Ammon's horn (tissue), 1 donor: ENCODE measurements around the gene MDK.
A peak's percentile ranks its signal among the peaks of the same experiment; 100 is the strongest.

Experiments
- DNase-seq: peaks from one replicate; pipeline ENCODE4 v3.0.0-alpha.2; 2016; ENCODE audit warnings: low spot score

Gene MDK, protein sequence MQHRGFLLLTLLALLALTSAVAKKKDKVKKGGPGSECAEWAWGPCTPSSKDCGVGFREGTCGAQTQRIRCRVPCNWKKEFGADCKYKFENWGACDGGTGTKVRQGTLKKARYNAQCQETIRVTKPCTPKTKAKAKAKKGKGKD

DNA sequence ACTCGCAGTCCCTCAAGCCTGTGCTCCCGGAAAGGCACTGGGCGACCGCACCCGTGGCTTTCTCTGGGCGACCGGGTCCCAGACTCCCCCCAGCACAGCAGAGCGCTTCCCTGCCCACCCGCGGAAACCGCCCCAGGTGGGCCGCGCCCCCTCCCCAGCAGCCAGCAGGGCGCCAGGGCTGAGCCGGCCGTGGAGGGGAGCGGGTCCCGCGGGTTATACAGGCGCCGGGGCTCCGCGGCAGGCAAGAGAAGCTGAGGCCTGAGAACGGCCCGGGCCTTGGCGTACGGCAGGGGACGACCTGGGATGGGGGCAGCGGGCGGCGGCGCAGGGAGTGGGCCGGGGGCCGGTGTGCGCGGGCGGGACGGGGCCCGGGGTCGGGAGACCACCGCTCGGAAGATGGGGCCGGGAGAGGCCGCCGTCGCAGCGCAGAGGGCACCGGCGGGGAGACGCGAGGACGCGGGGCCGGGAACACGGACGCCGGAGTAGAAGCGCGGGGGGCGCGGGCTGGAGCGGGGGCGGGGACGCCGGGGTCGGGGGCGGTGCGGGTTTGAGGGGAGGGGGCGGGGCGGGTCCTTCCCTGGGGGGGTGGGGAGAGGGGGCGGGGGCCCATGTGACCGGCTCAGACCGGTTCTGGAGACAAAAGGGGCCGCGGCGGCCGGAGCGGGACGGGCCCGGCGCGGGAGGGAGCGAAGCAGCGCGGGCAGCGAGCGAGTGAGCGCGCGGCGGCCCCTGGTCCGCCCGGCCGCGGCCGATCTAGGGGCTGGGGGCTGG, at the start of gene MDK:
Gene MDK (plus strand): TSS at position 622 of the 771 bp plus-strand sequence. CDS start 389 bp downstream, outside the sequence.
- no peak for DNase-seq

DNA sequence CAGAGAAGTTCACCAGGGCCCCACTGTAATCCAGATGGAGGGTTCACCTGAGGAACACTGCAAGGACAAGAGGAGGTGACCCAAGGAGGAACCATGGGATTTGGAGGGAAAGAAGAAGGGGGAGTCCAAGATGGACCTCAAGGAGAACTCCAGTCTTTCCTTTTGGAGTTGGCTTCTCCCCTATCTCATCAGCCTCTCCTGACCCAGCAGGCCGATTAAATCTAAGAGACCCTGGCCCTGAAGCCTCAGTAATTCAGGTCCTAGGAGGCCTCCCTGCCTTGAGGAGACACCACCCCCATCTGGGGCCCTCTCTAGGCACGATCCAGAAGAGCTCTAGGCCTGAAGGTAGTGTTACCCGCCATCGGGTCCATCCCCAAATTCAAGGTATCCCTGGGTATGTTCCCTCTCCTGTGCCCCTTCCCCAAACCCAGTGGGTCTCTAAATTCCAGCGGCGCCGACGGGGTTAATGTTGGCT, 49.3 kb upstream of the MDK start:
- DNase-seq, result no peak

DNA sequence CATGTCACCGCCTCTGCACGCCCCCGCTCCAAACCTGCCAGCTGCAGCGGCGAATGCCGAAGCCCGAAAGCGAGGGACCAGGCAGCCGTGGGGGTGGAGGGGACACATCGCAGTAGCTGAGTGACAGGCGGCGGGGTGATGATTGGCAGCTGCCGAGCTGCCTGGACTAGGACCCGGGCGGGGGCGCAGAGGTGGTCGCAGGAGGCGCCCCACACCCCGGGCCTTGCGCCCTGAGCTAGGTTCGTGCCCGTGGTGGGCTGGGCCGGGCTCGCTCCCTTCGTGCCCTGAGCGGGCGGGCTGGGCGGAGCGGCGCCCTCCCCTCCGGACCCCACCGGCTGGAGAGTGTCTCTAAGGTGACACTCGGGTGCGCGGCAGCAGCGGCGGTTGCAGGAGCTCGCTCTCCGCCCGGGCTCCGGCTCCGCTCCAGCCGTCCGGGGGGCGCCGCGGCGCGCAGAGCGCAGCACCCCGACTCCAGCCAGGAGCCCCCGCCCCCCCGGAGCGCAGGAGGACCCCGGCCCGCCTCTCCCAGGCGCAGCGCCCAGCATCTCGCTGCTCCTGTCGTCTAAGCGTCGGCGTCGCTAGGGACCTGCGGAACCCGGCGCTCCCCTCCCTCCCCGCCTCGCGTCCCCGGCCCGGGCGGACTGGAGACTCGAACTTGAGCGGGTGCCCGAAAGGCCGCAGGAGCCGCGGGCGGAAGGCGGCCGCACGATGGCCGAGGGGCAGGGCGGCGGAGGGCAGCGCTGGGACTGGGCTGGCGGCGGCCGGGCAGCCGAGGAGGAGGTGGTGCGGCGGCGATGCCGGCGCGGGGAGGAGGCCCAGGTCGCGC, 48.7 kb upstream of the MDK start:
- DNase-seq, result no peak

DNA sequence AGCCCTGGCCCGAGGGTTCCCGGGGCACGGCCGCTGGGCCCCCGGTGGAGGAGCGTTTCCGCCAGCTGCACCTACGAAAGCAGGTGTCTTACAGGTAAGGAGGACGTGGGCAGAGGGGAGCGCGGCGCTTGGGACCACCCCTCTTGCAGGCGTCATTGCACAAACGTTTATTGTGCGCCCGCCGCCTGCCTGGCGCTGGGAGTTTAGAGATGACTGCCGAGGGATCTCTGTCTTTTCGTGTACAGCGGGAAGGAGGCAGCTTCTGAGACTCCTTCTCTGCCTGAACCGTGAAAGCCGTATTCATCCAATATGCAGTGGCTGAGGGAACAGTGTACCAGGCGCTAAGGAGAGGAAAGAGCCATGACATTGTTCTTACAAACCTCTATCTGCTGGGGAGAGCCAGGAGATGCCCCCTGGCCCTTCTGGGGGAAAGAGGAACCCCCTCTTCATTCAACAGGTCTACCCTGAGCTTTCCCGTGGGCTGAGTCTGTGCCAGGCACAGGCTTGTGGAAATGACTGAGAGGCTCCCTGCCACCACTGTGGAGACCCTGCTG, 48.0 kb upstream of the MDK start:
- DNase-seq, result no peak

DNA sequence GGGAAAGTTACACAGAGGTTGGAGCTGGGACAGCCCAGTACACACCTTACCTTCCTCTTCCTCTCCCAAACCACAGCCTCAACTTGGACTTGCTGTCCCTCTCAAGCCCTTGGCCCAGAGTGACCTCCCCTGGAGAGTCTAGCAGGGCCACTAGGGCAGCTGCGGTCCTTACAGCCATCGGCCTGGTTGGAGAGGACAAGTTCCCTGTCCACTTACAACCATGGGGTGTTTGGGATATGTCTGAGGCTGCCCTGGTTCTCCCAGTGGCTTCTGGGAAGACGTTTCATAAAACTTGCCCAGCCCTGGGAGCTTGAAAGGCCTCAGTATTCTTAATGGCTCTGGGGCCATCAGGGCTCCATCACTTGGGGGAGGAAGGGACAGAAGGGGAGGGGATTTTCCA, 47.3 kb upstream of the MDK start:
- DNase-seq, result no peak

DNA sequence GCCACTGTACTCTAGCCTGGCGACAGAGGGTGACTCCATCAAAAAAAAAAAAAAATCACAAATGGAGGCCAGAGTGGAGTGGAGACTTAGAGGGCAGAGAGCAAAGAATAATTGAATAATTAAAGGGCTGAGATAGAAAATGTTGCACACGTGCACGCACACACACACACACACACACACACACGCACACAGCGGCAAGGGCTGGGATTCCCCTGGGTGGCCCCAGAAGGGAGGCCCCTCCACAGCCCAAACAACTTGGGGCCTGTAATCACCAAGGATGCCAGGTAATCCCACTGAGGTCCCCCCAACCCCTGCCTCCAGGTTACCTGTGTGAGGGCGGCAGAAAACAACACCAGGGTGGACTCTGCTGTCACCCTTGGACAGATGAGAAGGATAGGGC, 46.2 kb upstream of the MDK start:
- DNase-seq, result no peak

DNA sequence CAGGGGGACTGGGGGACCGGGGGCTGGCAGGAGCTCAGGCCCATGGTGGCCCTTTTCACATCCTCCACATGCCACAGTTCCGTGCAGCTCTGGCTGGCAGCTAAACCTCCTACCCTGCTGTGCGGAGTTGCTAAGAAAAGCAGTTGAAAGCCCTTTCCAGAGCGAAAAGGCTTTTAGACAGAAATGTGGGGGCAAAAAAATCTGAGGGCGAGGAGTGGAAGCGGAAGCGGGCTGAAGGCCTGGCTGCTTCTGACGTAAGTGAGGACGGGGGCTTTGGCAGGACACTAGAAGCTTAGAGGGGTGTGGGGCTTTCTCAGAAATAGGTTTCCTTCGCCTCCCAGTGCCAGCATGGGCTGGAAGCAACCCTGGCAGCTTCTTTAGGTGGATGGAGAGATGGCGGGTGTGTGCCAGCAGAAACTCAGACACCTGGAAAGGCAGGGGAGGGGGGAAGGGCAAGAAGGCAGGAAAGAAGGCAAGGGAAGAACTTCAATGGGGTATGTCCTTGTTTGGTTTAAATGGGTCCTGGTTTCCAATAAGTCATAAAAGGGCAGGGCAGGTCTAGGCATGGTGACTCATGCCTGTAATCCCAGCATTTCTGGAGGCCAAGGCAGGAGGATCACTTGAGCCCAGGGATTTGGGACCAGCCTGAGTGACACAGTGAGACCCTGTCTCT, 45.4 kb upstream of the MDK start:
- DNase-seq, result no peak

DNA sequence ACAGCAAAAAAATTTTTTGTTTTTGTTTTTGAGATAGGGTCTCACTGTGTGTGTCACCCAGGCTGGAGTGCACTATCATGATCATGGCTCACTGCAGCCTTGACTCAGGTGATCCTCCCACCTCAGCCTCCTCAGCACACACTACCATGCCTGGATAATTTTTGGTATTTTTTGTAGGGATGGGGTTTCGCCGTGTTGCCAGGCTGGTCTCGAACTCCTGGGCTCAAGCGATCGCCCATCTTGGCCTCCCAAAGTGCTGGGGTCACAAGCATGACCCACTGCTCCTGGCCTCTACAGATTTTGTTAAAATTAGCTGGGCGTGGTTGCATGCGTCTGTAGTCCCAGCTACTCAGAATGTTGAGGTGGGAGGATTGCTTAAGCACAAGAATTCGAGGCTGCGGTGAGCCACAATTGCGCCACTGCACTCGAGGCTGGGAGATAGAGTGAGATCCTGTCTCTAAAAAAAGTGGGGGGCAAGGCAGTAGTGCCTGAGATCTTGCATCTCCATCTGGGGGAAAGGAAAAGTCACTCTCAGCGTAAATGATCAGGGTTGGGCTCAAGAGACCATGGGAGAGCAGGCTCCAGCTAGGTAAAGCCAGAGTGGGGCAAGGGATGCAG, 44.8 kb upstream of the MDK start:
- DNase-seq, result no peak

DNA sequence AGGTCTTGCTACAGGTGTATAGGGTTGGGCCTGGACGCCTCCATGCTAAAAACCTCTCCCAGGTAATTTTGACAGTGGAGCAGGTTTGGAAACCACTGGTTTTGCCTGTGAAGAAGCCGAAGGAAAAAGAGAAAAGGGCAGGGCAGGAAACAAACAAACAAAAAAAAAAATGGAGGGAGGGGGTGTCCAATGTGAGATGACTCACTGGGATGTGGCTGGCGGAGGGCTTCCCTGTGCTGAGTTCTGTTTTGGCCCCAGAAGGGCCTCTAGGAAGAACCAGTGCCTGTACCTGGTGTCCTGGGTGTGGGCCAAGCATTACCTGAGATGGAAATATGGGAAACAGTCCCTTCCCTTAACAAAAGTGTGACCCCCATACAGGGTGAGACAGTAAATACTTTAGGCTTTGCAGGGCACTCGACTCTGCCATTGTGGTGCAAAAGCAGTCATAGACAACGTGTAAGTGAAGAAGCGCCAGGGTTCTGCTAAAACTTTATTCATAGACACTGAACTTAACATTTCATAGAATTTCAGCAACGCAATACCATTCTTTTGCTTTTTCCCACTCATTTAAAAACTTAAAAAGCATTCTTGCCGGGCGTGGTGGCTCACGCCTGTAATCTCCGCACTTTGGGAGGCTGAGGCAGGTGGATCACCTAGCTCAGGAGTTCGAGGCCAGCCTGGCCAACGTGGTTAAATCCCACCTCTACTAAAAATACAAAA, 43.7 kb upstream of the MDK start:
- no peak for DNase-seq

DNA sequence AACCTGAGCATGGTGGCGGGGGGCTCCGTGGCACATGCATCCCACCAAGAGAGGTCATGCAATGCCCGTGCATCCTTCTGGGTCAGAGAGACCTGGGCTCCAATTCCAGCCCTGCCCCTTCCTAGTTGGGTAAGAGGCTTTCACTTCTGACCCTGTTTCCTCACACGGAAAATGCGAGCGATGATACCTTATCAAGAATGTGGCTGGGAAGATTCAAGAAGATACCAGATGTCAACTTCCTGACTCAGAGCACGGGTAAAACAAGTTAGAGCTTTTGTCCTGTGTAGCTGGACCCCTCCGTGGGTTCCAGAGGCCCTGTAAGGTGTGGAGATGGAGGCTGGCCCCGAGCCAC, 42.9 kb upstream of the MDK start:
- no peak for DNase-seq

DNA sequence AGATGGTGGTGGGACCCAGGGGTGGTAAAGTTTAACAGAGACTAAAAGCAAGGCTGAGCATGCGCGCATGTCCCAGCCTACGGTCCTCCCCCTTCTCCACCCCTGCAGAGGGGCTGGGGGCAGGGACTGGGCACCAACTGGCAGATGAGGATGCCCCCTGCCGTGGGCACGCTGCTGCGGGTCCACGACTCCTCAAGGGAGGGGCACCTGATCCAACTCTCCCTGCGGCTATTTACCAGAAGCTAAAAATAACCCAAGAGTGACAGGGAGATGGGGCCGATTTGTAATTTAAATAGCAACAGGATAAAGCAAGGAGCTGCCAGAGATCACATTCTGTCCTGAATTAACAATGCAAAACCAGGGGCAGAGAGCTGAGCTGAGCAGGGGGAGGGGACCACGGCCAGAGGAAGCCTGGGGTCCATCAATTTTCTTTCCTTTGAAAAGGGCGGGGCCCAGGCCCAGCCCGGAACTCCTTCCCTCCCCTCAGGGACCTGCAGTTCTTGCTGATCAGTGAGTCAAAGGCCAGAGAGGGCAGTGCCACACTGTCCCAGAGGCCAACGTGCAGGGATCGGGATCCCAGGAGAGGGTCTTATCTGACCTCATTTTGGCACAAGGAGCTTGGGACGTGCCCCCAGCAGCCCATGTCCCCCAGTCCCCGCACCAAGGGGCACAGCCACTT, 42.3 kb upstream of the MDK start:
- DNase-seq, result no peak

DNA sequence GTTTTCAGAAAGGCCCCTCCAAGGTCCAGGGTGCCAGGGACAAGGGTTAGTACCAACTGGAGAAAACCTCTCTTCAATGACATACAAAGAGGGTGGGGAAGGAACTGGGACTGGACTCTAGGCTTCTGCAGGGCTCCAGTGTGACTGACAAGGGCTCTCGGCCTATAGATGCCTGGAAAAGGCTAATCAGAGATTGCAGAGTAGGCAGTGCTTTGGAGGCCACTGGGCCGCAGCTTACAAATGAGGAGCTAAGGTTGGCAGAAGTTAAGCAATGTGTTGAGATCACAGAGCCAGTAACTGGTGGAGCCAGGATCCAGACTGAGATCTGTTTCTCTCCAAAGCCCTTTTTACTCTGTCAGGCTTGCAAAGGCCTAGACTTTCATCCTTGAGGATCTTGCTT, 41.7 kb upstream of the MDK start:
- no peak for DNase-seq

DNA sequence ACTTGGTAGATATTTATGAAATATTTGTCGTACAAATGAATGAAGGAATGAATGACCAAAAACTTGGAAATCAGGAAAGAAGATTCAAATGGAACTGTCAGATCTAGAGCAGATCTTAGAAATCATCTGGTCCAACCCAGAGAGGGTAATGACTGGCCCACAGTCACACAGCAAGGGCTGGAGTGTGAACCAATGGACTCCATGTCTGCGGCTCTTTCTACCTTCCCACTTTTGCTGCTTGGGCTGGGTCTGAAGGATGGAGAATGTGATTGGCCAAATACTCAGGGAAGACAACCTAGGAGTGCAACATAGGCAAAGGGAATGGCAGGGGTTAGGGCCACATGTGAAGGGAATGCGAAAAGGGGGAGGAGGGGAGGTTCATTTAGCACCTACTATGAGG, 40.0 kb upstream of the MDK start:
- DNase-seq, result no peak

DNA sequence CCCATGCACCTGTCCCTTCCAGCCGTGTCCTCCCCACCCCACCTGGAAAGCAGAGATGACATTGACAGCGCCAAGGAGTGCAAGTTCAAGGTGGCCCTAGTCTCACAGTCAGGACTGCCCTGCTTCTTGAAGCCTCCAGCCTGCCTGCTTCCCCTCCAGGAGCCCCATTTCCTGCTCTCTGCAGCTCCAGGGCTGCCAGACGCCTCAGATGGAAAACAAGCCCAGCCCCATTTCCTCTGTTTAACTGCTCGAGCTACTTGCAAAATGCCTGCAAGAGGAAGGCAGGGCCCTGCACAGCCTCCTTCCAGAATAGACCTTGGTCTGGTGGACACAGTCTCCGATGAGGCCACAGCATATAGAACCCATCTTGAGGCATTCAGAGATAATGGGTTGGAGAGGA, 39.2 kb upstream of the MDK start:
- DNase-seq, result no peak

DNA sequence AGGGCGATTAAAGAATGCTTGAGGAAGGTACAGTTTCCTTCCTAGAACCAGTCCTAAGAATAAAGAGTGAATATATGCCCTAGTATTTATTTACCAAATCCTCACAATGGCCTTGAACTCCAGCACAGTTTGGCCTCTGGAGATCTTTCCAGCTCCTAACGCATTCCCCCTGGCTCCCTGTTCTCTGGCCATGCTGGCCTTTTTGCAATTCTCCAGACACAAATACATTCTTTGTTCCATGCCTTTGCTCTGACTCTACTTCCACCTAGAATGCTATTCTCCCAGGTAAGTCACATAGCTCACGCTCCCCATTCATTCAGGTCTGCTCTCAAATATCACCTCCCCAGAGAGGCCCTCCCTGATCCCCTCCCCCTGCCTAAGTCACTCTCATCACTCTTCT, 37.9 kb upstream of the MDK start:
- no peak for DNase-seq

DNA sequence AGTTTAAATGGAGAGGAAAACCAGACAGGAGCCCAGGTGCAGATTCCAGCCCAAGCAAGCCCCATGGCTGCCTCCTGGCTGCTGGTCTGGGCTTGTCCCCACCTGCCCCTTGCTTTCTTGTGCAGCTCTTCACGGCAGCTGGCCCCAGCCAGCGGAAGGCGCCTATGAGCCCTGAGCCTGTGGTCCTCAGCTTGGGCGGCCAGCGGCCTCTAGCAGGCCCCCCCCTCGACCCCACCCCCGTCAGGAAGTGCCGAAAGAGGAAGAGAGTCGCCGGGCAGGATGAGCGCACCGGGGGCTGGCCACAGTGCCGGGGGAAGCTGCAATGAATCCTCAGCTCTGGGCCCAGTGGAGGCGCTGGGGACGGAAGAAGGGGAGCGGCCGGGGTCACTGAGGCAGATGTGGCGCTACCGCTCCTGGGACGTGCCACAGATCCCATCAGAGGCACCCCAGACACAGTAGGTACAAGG, 36.3 kb upstream of the MDK start:
- DNase-seq, result no peak

DNA sequence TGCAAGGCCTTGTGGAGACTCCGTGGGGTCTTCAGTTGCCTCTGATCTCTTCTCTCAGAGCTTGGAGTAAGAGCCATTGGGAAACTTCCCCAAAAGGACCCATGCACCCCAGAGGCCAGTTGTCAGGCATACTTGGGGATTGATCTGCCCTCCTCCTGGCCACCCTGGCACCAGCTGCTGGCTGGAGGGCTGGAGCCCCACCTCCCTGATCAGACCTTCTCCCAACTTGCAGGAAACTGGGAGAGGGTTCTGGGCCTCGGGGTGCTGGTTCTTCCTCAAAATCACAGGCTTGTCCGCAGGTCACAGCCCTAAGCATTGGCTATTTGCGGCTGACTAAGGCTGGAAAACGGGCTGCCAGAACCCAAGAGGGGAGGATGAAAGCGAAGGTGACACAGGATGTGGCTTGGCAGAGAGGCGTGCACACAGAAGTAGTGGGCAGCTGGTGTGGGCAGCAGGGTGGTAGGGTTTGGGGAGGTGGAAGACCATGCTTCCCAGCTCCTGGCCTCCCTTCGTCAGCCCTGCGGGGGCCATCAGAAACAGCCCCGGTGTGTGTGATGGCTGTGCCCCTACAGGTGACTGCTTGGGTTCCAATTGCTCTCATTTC, 35.5 kb upstream of the MDK start:
- DNase-seq, result no peak

DNA sequence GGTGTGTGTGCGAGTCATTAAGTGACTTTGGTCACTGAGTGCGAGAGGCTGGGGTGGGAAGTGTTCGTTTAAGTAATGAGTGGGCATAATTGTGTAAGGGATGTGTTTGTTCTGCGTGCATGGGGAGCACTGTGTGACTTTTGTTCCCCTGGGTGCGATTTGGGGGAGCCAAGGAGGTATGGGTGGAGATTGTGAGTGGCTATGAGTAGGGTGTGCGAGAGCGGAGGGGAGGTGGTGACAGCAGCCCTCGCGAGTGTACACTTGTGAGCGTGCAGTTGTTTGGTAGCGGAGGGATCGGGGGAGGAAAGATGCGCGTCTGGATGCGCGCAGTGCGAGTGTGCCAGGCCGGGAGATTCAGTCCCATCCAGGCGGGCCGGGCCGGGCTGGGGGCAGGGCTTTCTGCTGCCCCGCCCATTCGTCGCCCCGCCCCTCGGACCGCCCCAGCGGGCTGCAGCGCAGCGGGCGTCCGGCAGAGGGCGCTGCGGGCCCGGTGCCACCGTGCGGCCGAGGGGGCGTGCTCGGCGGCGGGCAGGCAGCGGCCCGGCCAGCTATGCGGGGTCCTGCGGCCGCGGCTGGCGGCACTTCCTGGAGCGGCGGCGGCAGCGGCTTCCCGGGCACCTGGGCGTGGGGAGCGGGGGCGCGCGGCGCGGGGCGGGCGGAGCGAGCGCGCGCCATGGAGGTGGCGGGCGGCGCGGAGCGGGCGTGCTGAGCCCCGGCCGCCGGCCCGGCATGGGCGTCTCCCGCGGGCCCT, 34.4 kb upstream of the MDK start, which contains the start of gene DGKZ:
Gene DGKZ (plus strand): TSS at position 578 of the 751 bp plus-strand sequence. CDS start 197 bp downstream, outside the sequence.
- DNase-seq, result peak; percentile 91
